Epidermal melanocyte (primary cell): ENCODE measurements around the gene NECTIN4.

Experiments
- DNase-seq: peaks from one replicate; pipeline ENCODE4 v3.0.0; 2011; ENCODE audit warnings: low spot score; ENCODE audit not compliant: insufficient read length

The NECTIN4 gene

GRCh38 chr1:161111527-161111926 is 22.2 kb upstream of the NECTIN4 start:
- DNase-seq: no peak

GRCh38 chr1:161111117-161111516 is 21.8 kb upstream of the NECTIN4 start:
- no peak for DNase-seq

GRCh38 chr1:161106431-161106830 is 17.1 kb upstream of the NECTIN4 start:
- DNase-seq: no peak

- no peak for DNase-seq
These were observed 11.2 kb upstream of the NECTIN4 start for GRCh38 chr1:161100556-161100955.

GRCh38 chr1:161099090-161099802 is 9.9 kb upstream of the NECTIN4 start:
- no peak for DNase-seq

GRCh38 chr1:161098210-161099068 is 9.1 kb upstream of the NECTIN4 start, which contains the start of gene KLHDC9:
TSS of gene KLHDC9 (plus strand) at chr1:161098361. CDS start at chr1:161098536, 175 bp downstream.
- DNase-seq: peak; percentile 65

GRCh38 chr1:161096530-161096929 is 7.2 kb upstream of the NECTIN4 start:
- peak; percentile 59 for DNase-seq

- no peak for DNase-seq
These were observed 6.7 kb upstream of the NECTIN4 start for GRCh38 chr1:161096015-161096414.

GRCh38 chr1:161095230-161095629 is 5.9 kb upstream of the NECTIN4 start:
- no peak for DNase-seq

- DNase-seq: no peak
These were observed 5.1 kb upstream of the NECTIN4 start for GRCh38 chr1:161094481-161094880.

- no peak for DNase-seq
These were observed 3.3 kb upstream of the NECTIN4 start for GRCh38 chr1:161092621-161093028.

- no peak for DNase-seq
These were observed 2.6 kb upstream of the NECTIN4 start for GRCh38 chr1:161091796-161092507.

- no peak for DNase-seq
These were observed 1.7 kb upstream of the NECTIN4 start for GRCh38 chr1:161091093-161091492.

- DNase-seq: no peak
These were observed 1.3 kb upstream of the NECTIN4 start for GRCh38 chr1:161090617-161091016.

GRCh38 chr1:161089938-161090337 is 580 bp upstream of the NECTIN4 start:
- DNase-seq: no peak

- no peak for DNase-seq
These were observed 709 bp downstream of the NECTIN4 start for GRCh38 chr1:161088587-161089110.

- no peak for DNase-seq
These were observed 2.9 kb downstream of the NECTIN4 start for GRCh38 chr1:161086457-161086856.

- DNase-seq: no peak
These were observed 4.2 kb downstream of the NECTIN4 start for GRCh38 chr1:161085165-161085564.

GRCh38 chr1:161084597-161084988 is 4.8 kb downstream of the NECTIN4 start:
- no peak for DNase-seq

GRCh38 chr1:161083748-161084596 is 5.4 kb downstream of the NECTIN4 start:
- DNase-seq: no peak
